ENCODE results near the gene PHF21B.

- TF ChIP-seq CTCF (IDR thresholded peaks at IDR 0.05) (no peak), POLR2A (IDR thresholded peaks at IDR 0.05) (no peak)
These were observed 124.6 kb downstream of the PHF21B start for GRCh38 chr22:44884968-44885805.
